Measurements from ENCODE around the gene HOXA13.

HOXA13 gene

DNA sequence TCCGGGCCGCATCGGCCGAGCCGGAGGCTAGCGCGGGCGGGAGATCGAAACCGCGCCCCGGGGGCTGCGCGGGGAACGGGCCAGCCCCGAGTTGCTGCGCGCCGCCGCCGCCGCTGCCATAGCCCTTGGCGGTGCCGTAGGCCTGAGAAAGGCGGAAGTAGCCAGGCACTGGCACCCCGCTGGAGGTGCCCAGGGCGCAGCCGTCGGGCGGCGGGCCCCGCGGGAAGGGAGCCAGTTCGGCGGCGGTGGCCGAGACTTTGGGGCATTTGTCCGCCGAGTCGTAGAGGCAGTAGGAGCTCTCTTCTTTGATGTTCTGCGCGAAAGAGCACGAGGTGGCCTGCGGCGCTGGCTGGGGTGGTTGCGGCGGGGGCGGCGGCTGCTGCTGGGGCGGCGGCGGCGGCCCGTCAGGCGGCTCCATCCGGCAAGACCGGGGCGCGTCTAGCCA is 26.4 kb downstream of the HOXA13 start:
- in situ Hi-C loops (cut with MboI; ENCODE audit: low sequenced_read_pairs, unreplicated experiment) = loop anchor here (25.0 kb wide), 1 partner anchor 661 kb away; no protein-coding TSS in a partner anchor
- no peak for DNase-seq (ENCODE audit: low spot score)
- TF ChIP-seq, protein P1, sequence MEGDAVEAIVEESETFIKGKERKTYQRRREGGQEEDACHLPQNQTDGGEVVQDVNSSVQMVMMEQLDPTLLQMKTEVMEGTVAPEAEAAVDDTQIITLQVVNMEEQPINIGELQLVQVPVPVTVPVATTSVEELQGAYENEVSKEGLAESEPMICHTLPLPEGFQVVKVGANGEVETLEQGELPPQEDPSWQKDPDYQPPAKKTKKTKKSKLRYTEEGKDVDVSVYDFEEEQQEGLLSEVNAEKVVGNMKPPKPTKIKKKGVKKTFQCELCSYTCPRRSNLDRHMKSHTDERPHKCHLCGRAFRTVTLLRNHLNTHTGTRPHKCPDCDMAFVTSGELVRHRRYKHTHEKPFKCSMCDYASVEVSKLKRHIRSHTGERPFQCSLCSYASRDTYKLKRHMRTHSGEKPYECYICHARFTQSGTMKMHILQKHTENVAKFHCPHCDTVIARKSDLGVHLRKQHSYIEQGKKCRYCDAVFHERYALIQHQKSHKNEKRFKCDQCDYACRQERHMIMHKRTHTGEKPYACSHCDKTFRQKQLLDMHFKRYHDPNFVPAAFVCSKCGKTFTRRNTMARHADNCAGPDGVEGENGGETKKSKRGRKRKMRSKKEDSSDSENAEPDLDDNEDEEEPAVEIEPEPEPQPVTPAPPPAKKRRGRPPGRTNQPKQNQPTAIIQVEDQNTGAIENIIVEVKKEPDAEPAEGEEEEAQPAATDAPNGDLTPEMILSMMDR (IDR thresholded peaks at IDR 0.05; ENCODE audit: borderline replicate concordance, control extremely low read depth, extremely low read depth, insufficient read depth, missing control alignments) = no peak

DNA sequence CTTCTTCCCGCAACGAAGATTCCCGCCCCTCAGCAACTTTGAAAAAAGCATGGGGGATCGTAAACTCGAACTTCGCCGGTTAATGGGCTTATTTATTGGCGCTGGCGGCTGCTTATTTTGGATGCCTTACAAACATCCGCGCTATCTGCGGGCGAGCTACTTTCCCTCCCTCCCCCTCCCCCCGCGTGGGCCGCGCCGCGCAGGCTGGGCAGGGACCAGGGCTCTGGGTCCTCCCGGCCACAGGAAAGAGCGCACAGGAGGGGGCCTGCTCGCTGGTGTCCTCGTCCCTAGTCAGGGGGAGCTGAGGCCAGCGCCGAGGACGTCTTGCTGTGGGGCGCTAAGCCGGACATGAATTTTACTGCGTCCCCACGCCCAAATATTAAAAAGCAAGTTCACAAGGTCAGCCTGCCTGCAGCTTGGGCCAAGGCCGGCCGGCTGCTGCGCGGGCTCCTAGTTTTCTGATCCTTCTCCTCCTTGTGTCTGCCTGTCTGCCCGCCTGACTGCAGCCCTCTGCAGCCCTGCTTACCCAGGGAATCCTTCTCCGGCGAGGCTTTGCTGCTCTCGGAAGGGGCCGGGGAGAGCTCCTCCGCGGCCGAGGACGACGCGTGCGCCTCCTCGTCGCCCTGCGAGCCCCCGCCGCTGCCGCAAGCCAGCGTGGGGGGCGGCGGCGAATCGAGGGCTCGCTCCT is 26.9 kb downstream of the HOXA13 start:
- DNase-seq (ENCODE audit: low spot score) = no peak
- in situ Hi-C loops (cut with MboI; ENCODE audit: low sequenced_read_pairs, unreplicated experiment) = loop anchor here (25.0 kb wide), 1 partner anchor 661 kb away; no protein-coding TSS in a partner anchor

DNA sequence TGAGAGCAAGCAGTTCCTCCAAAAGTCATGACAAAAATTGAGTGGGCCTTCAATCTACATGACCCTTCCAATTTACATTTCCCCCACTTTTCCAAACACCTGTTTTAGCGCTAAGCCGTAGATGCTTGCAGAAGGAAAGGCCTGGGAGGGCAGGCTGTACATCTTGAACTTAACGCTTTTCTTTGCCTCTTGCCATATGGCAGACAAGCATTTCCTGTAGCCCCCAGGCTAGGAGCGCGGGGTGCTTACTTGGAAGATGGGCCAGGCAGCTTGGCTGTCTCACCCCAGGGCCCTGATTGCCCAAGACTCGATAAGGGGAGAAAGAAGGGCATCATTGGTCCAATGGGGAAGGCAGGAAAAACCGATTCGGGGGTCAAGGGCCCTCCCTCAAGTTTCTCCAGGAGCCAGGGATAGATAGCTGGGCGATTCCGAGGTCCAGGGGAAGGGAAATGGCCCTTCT is 27.5 kb downstream of the HOXA13 start:
- TF ChIP-seq, protein P1 (IDR thresholded peaks at IDR 0.05; ENCODE audit: borderline replicate concordance, control extremely low read depth, extremely low read depth, insufficient read depth, missing control alignments) = no peak

More for the DNA sequence above, 26.9 kb downstream of the HOXA13 start:
- TF ChIP-seq, protein P1 (IDR thresholded peaks at IDR 0.05; ENCODE audit: borderline replicate concordance, control extremely low read depth, extremely low read depth, insufficient read depth, missing control alignments) = no peak

DNA sequence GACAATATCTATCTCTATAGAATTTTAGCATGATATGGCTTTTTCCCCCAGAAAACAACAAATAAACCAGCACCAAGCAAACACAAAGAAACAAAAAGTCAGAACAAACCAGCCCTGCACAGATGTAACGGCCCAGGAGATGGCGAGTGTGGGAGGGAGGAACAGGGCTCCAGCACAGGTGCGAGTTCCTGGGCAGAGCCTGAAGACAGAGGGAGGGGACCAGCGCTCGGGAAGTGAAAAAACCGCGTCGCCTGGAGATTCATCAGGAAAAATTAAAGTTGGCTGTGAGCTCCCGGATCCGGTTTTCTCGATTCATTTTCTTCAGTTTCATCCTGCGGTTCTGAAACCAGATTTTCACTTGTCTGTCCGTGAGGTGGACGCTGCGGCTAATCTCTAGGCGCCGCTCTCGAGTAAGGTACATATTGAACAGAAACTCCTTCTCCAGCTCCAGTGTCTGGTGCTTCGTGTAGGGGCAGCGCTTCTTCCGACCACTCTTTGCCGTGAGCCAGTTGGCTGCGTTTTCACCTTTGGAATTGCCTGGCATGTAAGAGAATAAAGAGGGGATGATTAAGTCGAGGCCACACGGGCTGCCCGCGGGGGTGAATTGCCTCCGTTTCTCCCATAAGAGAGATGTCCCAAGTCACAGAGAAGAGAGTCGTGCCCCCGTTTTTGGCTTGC is 28.1 kb downstream of the HOXA13 start:
- TF ChIP-seq, protein P1 (IDR thresholded peaks at IDR 0.05; ENCODE audit: borderline replicate concordance, control extremely low read depth, extremely low read depth, insufficient read depth, missing control alignments) = no peak
- in situ Hi-C loops (cut with MboI; ENCODE audit: low sequenced_read_pairs, unreplicated experiment) = loop anchor here (25.0 kb wide), 1 partner anchor 659 kb away; no protein-coding TSS in a partner anchor
- DNase-seq (ENCODE audit: low spot score) = no peak

More for the DNA sequence above, 27.5 kb downstream of the HOXA13 start:
- in situ Hi-C loops (cut with MboI; ENCODE audit: low sequenced_read_pairs, unreplicated experiment) = loop anchor here (25.0 kb wide), 1 partner anchor 660 kb away; no protein-coding TSS in a partner anchor
- DNase-seq (ENCODE audit: low spot score) = no peak

DNA sequence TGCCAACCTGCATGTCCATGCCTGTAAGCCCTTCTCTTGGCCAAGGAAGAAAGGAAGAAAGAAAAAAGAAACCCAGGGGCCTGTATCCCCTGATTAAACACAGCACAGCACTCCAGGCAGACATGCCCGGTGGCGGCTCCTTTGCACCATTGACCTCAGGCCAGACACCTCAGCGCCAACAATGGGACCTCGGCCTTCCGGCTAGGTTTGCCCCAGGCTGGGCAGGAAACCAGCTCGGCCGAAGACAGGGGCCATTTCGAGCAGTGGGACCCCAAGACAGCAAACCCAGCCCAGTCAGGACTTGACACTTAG is 28.6 kb downstream of the HOXA13 start:
- in situ Hi-C loops (cut with MboI; ENCODE audit: low sequenced_read_pairs, unreplicated experiment) = loop anchor here (25.0 kb wide), 1 partner anchor 659 kb away; no protein-coding TSS in a partner anchor
- DNase-seq (ENCODE audit: low spot score) = no peak
- TF ChIP-seq, protein P1 (IDR thresholded peaks at IDR 0.05; ENCODE audit: borderline replicate concordance, control extremely low read depth, extremely low read depth, insufficient read depth, missing control alignments) = no peak

DNA sequence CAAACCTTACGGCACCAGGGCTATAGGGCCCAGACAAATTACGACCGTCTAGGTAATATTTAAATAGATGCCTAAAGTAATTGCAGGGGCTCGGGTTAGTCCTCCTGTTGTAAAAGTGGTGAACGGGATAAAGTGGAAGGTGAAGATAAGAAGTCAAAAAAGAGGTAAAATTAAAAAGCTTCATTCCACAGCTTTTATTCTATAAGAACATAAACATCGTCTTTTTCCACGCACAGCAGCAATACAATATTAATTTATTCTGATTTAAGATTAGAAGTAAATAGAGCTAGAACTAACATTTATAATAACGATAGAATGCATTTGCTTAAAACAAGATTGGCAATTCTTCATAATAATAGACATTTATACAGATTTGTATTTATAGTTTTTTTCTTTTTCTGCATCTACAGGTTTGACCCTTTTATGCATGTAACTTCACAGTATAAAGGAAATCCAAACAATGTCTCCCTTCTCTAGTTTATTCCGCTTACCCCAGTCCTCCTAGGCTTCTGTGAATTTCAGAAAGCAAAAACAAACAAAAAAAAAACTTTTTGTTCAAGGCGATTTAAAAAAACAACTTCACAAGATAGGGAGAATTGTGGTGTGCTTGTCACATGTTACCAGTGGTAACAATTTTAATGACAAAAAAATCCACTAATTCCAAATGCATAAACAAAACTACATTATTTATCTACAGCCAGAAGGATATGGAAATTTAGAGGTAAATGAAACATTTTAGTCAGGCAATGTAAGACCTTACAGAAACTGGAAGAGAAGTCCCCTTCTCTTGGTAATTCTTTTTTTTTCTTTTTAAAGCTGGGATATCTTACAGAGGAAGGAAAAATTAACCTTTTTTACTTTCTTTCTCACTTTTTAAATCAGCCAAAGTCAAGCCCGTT is 29.2 kb downstream of the HOXA13 start:
- TF ChIP-seq, protein P1 (IDR thresholded peaks at IDR 0.05; ENCODE audit: borderline replicate concordance, control extremely low read depth, extremely low read depth, insufficient read depth, missing control alignments) = no peak
- no peak for DNase-seq (ENCODE audit: low spot score)
- in situ Hi-C loops (cut with MboI; ENCODE audit: low sequenced_read_pairs, unreplicated experiment) = loop anchor here (25.0 kb wide), 1 partner anchor 658 kb away; no protein-coding TSS in a partner anchor
